GM15510 (cell line): Measurements from ENCODE around the gene PPP3CA.

Experiments used
- POLR2A ChIP-seq: IDR thresholded peaks from 3 replicates; pipeline ENCODE4 v1.6.1; 2011; ENCODE audit warnings: borderline replicate concordance; ENCODE audit not compliant: insufficient read length; ENCODE audit errors: extremely low read depth

The PPP3CA gene

GRCh38 chr4:101345596-101346350, 1.6 kb downstream of the PPP3CA start:
- TF ChIP-seq POLR2A, result no peak

- TF ChIP-seq POLR2A, result no peak
Measured at GRCh38 chr4:101345271-101345595, 2.1 kb downstream of the PPP3CA start.

- no peak for TF ChIP-seq POLR2A
Measured at GRCh38 chr4:101339332-101339731, 8.0 kb downstream of the PPP3CA start.

- TF ChIP-seq POLR2A, result no peak
Measured at GRCh38 chr4:101337688-101338087, 9.6 kb downstream of the PPP3CA start.

GRCh38 chr4:101334963-101335572, 12.3 kb downstream of the PPP3CA start:
- no peak for TF ChIP-seq POLR2A

- no peak for TF ChIP-seq POLR2A
Measured at GRCh38 chr4:101332424-101332823, 14.9 kb downstream of the PPP3CA start.

GRCh38 chr4:101331017-101331416, 16.3 kb downstream of the PPP3CA start:
- TF ChIP-seq POLR2A, result no peak

GRCh38 chr4:101329592-101329991, 17.7 kb downstream of the PPP3CA start:
- no peak for TF ChIP-seq POLR2A

- TF ChIP-seq POLR2A, result no peak
Measured at GRCh38 chr4:101328063-101328602, 19.2 kb downstream of the PPP3CA start.

- no peak for TF ChIP-seq POLR2A
Measured at GRCh38 chr4:101326576-101326975, 20.8 kb downstream of the PPP3CA start.

- no peak for TF ChIP-seq POLR2A
Measured at GRCh38 chr4:101322743-101323142, 24.6 kb downstream of the PPP3CA start.

GRCh38 chr4:101321481-101322042, 25.8 kb downstream of the PPP3CA start:
- no peak for TF ChIP-seq POLR2A

GRCh38 chr4:101315786-101316185, 31.5 kb downstream of the PPP3CA start:
- no peak for TF ChIP-seq POLR2A

GRCh38 chr4:101315041-101315440, 32.3 kb downstream of the PPP3CA start:
- TF ChIP-seq POLR2A, result no peak

GRCh38 chr4:101309925-101310324, 37.4 kb downstream of the PPP3CA start:
- no peak for TF ChIP-seq POLR2A

- no peak for TF ChIP-seq POLR2A
Measured at GRCh38 chr4:101307899-101308298, 39.4 kb downstream of the PPP3CA start.
